Endothelial cell (in vitro differentiated cells): ENCODE results near the gene TDRD7. TPM values are rescaled to one million over a fixed set of nuclear protein-coding genes. Genes with fewer than 3 reads are reported as not detected.

Experiments
- DNase-seq: peaks from one replicate; pipeline ENCODE4 v3.0.0; 2021; ENCODE audit warnings: low spot score
- H3K27ac Mint-ChIP-seq: one replicate; pipeline ENCODE4 v1.8.0; 2021; ENCODE audit warnings: mixed read lengths, inconsistent platforms; ENCODE audit not compliant: unreplicated experiment
- H3K27me3 Mint-ChIP-seq: one replicate; pipeline ENCODE4 v1.8.0; 2021; ENCODE audit warnings: mild to moderate bottlenecking, moderate library complexity, mixed read lengths, inconsistent platforms; ENCODE audit not compliant: unreplicated experiment
- H3K36me3 Mint-ChIP-seq: one replicate; pipeline ENCODE4 v1.8.0; 2021; ENCODE audit warnings: mild to moderate bottlenecking, low read depth, mixed read lengths, inconsistent platforms; ENCODE audit not compliant: unreplicated experiment
- H3K4me1 Mint-ChIP-seq: one replicate; pipeline ENCODE4 v1.8.0; 2021; ENCODE audit warnings: mild to moderate bottlenecking, mixed read lengths, inconsistent platforms; ENCODE audit not compliant: unreplicated experiment
- H3K4me3 Mint-ChIP-seq: one replicate; pipeline ENCODE4 v1.8.0; 2021; ENCODE audit warnings: mild to moderate bottlenecking, mixed read lengths, inconsistent platforms; ENCODE audit not compliant: unreplicated experiment
- H3K9me3 Mint-ChIP-seq: one replicate; pipeline ENCODE4 v1.8.0; 2021; ENCODE audit warnings: mixed read lengths, inconsistent platforms; ENCODE audit not compliant: unreplicated experiment
- CTCF ChIP-seq: fragments of 200-600 bp; sonication (generic); IDR thresholded peaks from one replicate; pipeline ENCODE4 v1.5.0; 2021; ENCODE audit warnings: antibody characterized with exemption; ENCODE audit not compliant: unreplicated experiment
- total RNA-seq: library from RNA; stranded (reverse); fragmentation: NEBNext Ultra II Directional; extraction: Animal tissue kit (Norgen Biotek cat#: 25700); gene quantifications from one replicate; pipeline ENCODE4 v1.2.1, GENCODE V29; 2021; ENCODE audit not compliant: unreplicated experiment

TDRD7 gene
- total RNA-seq, 1 donor from 2014 or later, result 17.5 TPM

GRCh38 chr9:97418880-97419279 is 7.0 kb downstream of the TDRD7 start:
- H3K9me3 Mint-ChIP-seq, result no peaks in the 10 kb centered on the region
- H3K36me3 Mint-ChIP-seq, result no peaks in the 10 kb centered on the region
- H3K27ac Mint-ChIP-seq, result no peak overlapping the region
- no peak for DNase-seq
- H3K27me3 Mint-ChIP-seq, result no peaks in the 10 kb centered on the region
- TF ChIP-seq CTCF, result no peak
- peaks cover 6% of the 10 kb centered on the region for H3K4me1 Mint-ChIP-seq
- no peak overlapping the region for H3K4me3 Mint-ChIP-seq

DNA sequence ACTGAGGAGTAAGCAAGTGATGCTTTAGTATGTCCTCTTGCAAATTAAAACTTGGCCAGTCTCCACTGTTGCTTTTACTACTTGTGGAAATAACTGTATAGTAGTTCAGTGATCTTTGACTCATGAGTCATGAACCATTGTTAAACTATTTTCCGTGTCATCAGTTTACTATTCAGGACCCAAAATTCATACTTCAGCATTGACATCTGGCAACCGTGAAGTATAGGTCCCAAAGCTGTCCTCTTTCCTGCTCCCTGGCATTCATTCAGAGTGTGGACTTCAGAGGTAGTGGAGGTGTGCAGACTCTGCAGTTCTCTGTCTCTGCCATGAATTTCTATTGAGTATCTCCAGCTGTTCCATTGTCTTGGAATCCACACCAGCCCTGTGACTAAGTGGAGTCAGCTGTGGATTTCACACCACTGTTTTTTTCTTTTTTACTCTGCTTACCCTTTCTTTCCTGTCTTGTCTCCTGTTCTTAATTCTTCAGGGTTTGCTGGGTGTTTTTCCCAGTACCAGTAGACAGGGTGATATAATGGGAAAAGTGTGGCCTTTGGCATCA is 7.5 kb downstream of the TDRD7 start:
- H3K36me3 Mint-ChIP-seq, result no peaks in the 10 kb centered on the region
- no peaks in the 10 kb centered on the region for H3K27me3 Mint-ChIP-seq
- peaks cover 6% of the 10 kb centered on the region for H3K4me1 Mint-ChIP-seq
- TF ChIP-seq CTCF, result no peak
- DNase-seq, result no peak
- no peak overlapping the region for H3K4me3 Mint-ChIP-seq
- H3K27ac Mint-ChIP-seq, result no peak overlapping the region
- H3K9me3 Mint-ChIP-seq, result no peaks in the 10 kb centered on the region

DNA sequence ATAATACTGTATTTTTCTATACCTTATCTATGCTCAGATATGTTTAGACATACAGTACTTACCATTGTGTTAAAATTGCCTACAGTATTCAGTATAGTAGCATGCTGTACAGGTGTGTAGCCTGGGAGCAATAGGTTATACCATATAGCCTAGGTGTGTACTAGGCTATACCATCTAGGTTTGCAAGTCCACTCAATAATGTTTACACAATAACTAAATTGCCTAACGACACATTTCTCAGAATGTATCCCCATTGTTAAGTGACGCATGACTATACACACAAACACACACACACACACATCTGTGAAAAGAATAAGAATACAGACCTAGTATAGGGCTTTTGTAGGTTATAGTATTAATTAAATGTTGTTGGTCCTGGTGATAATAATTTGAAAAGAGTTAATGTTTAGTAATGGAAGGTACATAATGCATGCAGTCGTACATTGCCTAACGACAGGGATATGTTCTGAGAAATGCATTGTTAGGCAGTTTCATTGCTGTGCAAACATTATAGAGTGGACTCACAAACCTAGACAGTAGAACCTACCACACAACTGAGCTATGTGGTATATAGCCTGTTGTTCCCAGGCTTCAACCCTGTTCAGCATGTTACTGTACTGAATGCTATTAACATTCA is 13.6 kb downstream of the TDRD7 start:
- H3K4me1 Mint-ChIP-seq, result peaks cover 6% of the 10 kb centered on the region
- no peaks in the 10 kb centered on the region for H3K27me3 Mint-ChIP-seq
- no peak for TF ChIP-seq CTCF
- no peak for DNase-seq
- no peak overlapping the region for H3K4me3 Mint-ChIP-seq
- no peaks in the 10 kb centered on the region for H3K9me3 Mint-ChIP-seq
- H3K27ac Mint-ChIP-seq, result no peak overlapping the region
- peaks cover 9% of the 10 kb centered on the region for H3K36me3 Mint-ChIP-seq

DNA sequence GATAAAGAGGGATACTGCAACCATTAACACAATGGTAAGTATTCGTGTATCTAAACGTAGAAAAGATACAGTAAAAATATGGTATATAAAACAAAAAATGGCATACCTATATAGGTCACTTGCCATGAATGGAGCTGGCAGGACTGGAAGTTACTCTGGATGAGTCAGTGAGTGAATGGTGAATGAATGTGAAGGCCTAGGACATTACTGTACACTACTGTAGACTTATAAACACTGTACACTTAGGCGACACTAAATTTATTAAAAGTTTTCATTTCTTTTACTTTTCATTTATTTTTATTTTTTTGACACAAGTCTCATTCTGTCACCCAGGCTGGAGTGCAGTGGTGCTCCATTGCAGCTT is 14.1 kb downstream of the TDRD7 start:
- no peak for TF ChIP-seq CTCF
- Mint-ChIP-seq H3K4me3 (no peak overlapping the region), H3K27ac (no peak overlapping the region), H3K9me3 (no peaks in the 10 kb centered on the region), H3K36me3 (peaks cover 9% of the 10 kb centered on the region), H3K4me1 (peaks cover 6% of the 10 kb centered on the region), H3K27me3 (no peaks in the 10 kb centered on the region)
- no peak for DNase-seq

GRCh38 chr9:97427885-97428284 is 16.0 kb downstream of the TDRD7 start:
- Mint-ChIP-seq H3K36me3 (peaks cover 12% of the 10 kb centered on the region), H3K4me1 (peaks cover 6% of the 10 kb centered on the region), H3K4me3 (no peak overlapping the region), H3K27ac (no peak overlapping the region), H3K27me3 (no peaks in the 10 kb centered on the region), H3K9me3 (no peaks in the 10 kb centered on the region)
- DNase-seq, result no peak
- no peak for TF ChIP-seq CTCF
